HG03095 (cell line): Measurements from ENCODE around the gene NELL2.
"Not testable (repeated sequence)": the region's sequence is repeated elsewhere in the genome, so short reads cannot be mapped to it uniquely, and the experiment has no call there.

Experiments used
- ATAC-seq: cut with Tn5 transposase; IDR thresholded peaks from one replicate; pipeline ENCODE4 v1.9.1; 2021; ENCODE audit warnings: moderate library complexity; ENCODE audit not compliant: unreplicated experiment

NELL2 gene

GRCh38 chr12:44780221-44780790, 95.8 kb downstream of the NELL2 start:
- no peak for ATAC-seq

GRCh38 chr12:44779766-44780165, 96.3 kb downstream of the NELL2 start:
- no peak for ATAC-seq

- ATAC-seq, result no peak
Measured at GRCh38 chr12:44778863-44779262, 97.3 kb downstream of the NELL2 start.

- no peak for ATAC-seq
Measured at GRCh38 chr12:44777044-44777443, 99.1 kb downstream of the NELL2 start.

GRCh38 chr12:44775901-44776300, 100.2 kb downstream of the NELL2 start:
- no peak for ATAC-seq

GRCh38 chr12:44774815-44775411, 101.2 kb downstream of the NELL2 start:
- no peak for ATAC-seq

- ATAC-seq, result no peak
Measured at GRCh38 chr12:44771485-44772021, 104.6 kb downstream of the NELL2 start.

GRCh38 chr12:44765796-44766195, 110.3 kb downstream of the NELL2 start:
- no peak for ATAC-seq

GRCh38 chr12:44763021-44763420, 113.1 kb downstream of the NELL2 start:
- no peak for ATAC-seq

- no peak for ATAC-seq
Measured at GRCh38 chr12:44759289-44759688, 116.8 kb downstream of the NELL2 start.

GRCh38 chr12:44750468-44750867, 125.6 kb downstream of the NELL2 start:
- no peak for ATAC-seq

- no peak for ATAC-seq
Measured at GRCh38 chr12:44749566-44749965, 126.5 kb downstream of the NELL2 start.

- ATAC-seq, result no peak
Measured at GRCh38 chr12:44748950-44749468, 127.1 kb downstream of the NELL2 start.

- ATAC-seq, result not testable (repeated sequence)
Measured at GRCh38 chr12:44741292-44741980, 134.7 kb downstream of the NELL2 start.

GRCh38 chr12:44738051-44738450, 138.1 kb downstream of the NELL2 start:
- no peak for ATAC-seq

- ATAC-seq, result no peak
Measured at GRCh38 chr12:44728566-44728965, 147.5 kb downstream of the NELL2 start.

- ATAC-seq, result no peak
Measured at GRCh38 chr12:44720265-44720664, 155.8 kb downstream of the NELL2 start.

- ATAC-seq, result no peak
Measured at GRCh38 chr12:44717612-44718011, 158.5 kb downstream of the NELL2 start.

GRCh38 chr12:44716711-44717110, 159.4 kb downstream of the NELL2 start:
- ATAC-seq, result no peak

- no peak for ATAC-seq
Measured at GRCh38 chr12:44711736-44712135, 164.4 kb downstream of the NELL2 start.

- no peak for ATAC-seq
Measured at GRCh38 chr12:44709166-44709565, 166.9 kb downstream of the NELL2 start.

GRCh38 chr12:44708218-44708617, 167.9 kb downstream of the NELL2 start:
- ATAC-seq, result no peak
